Gastrocnemius medialis (tissue), 4 donors: ENCODE measurements around the gene YPEL2. TPM values are rescaled to one million over a fixed set of nuclear protein-coding genes. Genes with fewer than 3 reads are reported as not detected.

ENCODE experiments used
- ATAC-seq, 2 donors: fragments of 150-250 bp; one replicate each; pipeline ENCODE4 v1.9.1; 2016
- DNase-seq, 2 donors: peaks; one replicate each; pipeline ENCODE4 v3.0.0-alpha.2; 2019
- H3K27ac ChIP-seq, 4 donors: fragments of 200-600 bp; sonication (generic); 1 replicate in 1 of 4; 2 replicates in 3 of 4; pipeline ENCODE4 v1.5.1; 2016 to 2018; ENCODE audit warnings: mild to moderate bottlenecking in 2 of 4, moderate library complexity in 1 of 4
- H3K27me3 ChIP-seq, 3 donors: fragments of 200-600 bp; sonication (generic) in 2 of 3; 1 replicate in 1 of 3; 2 replicates in 2 of 3; pipeline versions ENCODE4 v1.5.1 to v1.6.0; 2016 to 2019; ENCODE audit warnings: mild to moderate bottlenecking in 1 of 3, moderate library complexity in 1 of 3
- H3K36me3 ChIP-seq, 2 donors: fragments of 200-600 bp; sonication (generic) in 1 of 2; one replicate each; pipeline ENCODE4 v1.5.1; 2017 to 2018
- H3K4me1 ChIP-seq, 2 donors: fragments of 200-600 bp; sonication (generic) in 1 of 2; one replicate each; pipeline ENCODE4 v1.5.1; 2016 to 2017; ENCODE audit warnings: mild to moderate bottlenecking in 2 of 2
- H3K4me3 ChIP-seq, 4 donors: fragments of 200-600 bp; sonication (generic) in 3 of 4; 1 replicate in 1 of 4; 2 replicates in 3 of 4; pipeline ENCODE4 v1.5.1; 2016 to 2019; ENCODE audit warnings: mild to moderate bottlenecking in 2 of 4
- H3K9me3 ChIP-seq, 3 donors: fragments of 200-600 bp; sonication (generic) in 2 of 3; 1 replicate in 1 of 3; 2 replicates in 2 of 3; pipeline ENCODE4 v1.5.1; 2016 to 2019
- POLR2A ChIP-seq, 2 donors: fragments of 450-650 bp; IDR thresholded peaks; one replicate each; pipeline ENCODE4 v1.6.1; 2017; ENCODE audit warnings: antibody characterized with exemption in 2 of 2, mild to moderate bottlenecking in 2 of 2, moderate library complexity in 2 of 2
- in situ Hi-C, 4 donors: fragments of 200-750 bp; cut with MboI; loops; one replicate each; pipeline versions ENCODE4 v1.15.0 to v1.8.0; 2017; ENCODE audit warnings: low sequenced_read_pairs in 4 of 4
- intact Hi-C: fragments of 100-400 bp; cut with DNase I; formaldehyde crosslinking; loops from one replicate; pipeline ENCODE4 v1.15.1; 2023; ENCODE audit warnings: low total_unique reads
- total RNA-seq, 4 donors: library from RNA; depleted of rRNA; stranded (reverse); fragments of >200 nt; gene quantifications; one replicate each; pipeline versions ENCODE4 v1.1.0 to v1.2.3, GENCODE V29; 2016
- TF ChIP-seq, protein P1 (sequence below), 5 experiments: fragments of 450-650 bp in 3 of 5; fragments of 200-600 bp in 2 of 5; sonication (generic) in 2 of 5; IDR thresholded peaks in 4 of 5; conservative IDR thresholded peaks in 1 of 5; 1 replicate in 4 of 5; 2 replicates in 1 of 5; pipeline ENCODE4 v1.5.1; 2016 to 2019; ENCODE audit warnings: antibody characterized with exemption in 5 of 5, mild to moderate bottlenecking in 3 of 5, moderate library complexity in 3 of 5

YPEL2 gene
- total RNA-seq, 4 donors from 2014 or later, result 18.9 to 27.4 (median 22.2) TPM

DNA sequence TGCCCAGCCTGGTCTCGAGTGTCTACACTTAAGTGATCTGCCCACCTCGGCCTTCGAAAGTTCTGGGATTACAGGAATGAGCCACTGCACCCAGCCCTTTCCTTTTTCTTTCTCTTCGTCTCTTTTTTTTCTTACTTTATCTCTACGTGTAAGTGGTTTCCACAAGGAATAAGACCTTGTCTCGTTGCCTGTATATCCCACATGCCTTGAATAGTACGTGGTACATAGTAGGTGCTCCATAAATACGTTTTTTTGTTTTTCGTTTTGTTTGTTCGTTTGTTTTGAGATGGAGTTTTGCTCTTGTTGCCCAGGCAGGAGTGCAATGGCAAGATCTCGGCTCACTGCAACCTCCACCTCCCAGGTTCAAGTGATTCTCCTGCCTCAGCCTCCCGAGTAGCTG, 86.0 kb downstream of the YPEL2 start:
- DNase-seq (no peak), ATAC-seq (no peak)
- no peaks in the 10 kb centered on the region for H3K36me3 ChIP-seq
- intact Hi-C loops, result no loop called here
- H3K4me1 ChIP-seq, result peaks cover 22 to 27% of the 10 kb centered on the region in 2 donors
- TF ChIP-seq POLR2A (IDR thresholded peaks at IDR 0.05), result no peak
- TF ChIP-seq, protein P1, sequence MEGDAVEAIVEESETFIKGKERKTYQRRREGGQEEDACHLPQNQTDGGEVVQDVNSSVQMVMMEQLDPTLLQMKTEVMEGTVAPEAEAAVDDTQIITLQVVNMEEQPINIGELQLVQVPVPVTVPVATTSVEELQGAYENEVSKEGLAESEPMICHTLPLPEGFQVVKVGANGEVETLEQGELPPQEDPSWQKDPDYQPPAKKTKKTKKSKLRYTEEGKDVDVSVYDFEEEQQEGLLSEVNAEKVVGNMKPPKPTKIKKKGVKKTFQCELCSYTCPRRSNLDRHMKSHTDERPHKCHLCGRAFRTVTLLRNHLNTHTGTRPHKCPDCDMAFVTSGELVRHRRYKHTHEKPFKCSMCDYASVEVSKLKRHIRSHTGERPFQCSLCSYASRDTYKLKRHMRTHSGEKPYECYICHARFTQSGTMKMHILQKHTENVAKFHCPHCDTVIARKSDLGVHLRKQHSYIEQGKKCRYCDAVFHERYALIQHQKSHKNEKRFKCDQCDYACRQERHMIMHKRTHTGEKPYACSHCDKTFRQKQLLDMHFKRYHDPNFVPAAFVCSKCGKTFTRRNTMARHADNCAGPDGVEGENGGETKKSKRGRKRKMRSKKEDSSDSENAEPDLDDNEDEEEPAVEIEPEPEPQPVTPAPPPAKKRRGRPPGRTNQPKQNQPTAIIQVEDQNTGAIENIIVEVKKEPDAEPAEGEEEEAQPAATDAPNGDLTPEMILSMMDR (IDR thresholded peaks at IDR 0.05 in 4 of 5, conservative IDR thresholded peaks at IDR 0.05 in 1 of 5), result no peak
- in situ Hi-C loops, result no loop called here
- no peaks in the 10 kb centered on the region for H3K27me3 ChIP-seq
- peak overlapping the region in 1 of 4 donors; percentile 96 for H3K27ac ChIP-seq
- no peaks in the 10 kb centered on the region for H3K9me3 ChIP-seq
- H3K4me3 ChIP-seq, result no peak overlapping the region

DNA sequence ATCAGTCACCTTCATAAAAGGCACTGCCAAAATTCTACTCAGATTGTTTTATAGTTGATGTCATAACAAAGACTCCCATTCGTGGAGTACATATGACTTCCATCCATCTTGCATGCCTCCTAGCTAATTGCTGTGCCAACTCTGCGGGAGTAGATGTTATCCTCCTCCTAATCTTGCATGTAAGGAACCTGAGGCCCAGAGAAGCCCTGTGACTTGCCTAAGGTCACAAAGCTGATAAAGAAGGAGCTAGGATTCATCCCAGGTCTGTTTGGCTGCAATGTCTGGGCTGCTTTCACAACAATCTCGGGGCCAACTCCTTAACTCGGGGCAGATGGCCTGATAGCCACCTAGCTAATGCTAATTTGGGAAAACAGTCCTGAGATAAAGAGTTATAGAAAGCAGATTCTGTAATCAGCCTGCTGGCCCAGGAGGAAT, 87.3 kb downstream of the YPEL2 start:
- in situ Hi-C loops (no loop called here), intact Hi-C loops (no loop called here)
- no peak for DNase-seq
- Histone ChIP-seq H3K9me3 (no peaks in the 10 kb centered on the region), H3K27ac (peak overlapping the region; percentile 55 to 96 (median 64)), H3K36me3 (no peaks in the 10 kb centered on the region), H3K27me3 (no peaks in the 10 kb centered on the region), H3K4me1 (peaks cover 25 to 38% of the 10 kb centered on the region in 2 donors), H3K4me3 (no peak overlapping the region)
- no peak for ATAC-seq
- no peak for TF ChIP-seq POLR2A (IDR thresholded peaks at IDR 0.05)
- TF ChIP-seq, protein P1 (IDR thresholded peaks at IDR 0.05 in 4 of 5, conservative IDR thresholded peaks at IDR 0.05 in 1 of 5), result no peak

DNA sequence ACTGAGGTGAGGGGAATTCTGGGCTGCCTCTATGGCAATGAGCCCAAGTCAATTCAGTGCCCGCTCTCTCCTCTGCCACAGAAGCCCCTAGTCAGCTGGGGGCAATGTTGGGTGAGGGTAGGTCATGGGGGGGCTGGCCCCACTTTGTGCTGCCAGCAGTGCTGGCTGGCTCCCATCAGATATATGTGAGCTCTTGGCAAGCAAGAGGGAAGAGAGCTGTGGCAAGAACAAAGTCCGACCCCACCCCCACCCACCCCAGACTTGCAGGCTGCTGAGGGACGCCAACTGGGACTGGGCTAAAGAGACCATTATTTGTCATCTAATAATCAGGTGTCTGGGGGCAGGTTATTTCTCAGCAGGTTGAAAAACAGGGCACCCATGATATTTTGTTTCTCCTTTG, 89.4 kb downstream of the YPEL2 start:
- intact Hi-C loops (loop anchor here (10.0 kb wide), 1 partner anchor 974 kb away; the partner anchor contains the start of gene USP32), in situ Hi-C loops (loop anchor here in 1 of 4 donors (10.0 kb wide), 1 partner anchor 46 kb away; no protein-coding TSS in a partner anchor)
- H3K27ac ChIP-seq, result peak overlapping the region; percentile 91 to 98 (median 95)

DNA sequence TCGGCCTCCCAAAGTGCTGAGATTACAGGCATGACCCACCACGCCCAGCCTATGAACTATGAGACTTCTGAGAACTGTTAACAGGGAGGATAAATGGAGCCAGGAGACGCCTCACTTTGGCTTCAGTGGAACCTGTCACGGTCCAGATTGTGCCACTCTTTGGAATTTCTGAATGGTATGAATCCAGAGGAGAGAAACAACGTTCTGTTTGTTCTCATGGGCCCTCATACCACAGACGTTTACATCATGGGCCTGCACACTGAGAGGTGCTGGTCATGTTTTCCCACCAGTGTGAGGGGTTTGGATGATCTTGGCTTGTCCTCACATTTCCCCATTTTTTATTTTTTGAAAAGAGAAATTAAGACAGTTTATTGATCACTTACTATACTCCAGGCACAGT, 90.3 kb downstream of the YPEL2 start:
- peaks cover 55 to 68% of the 10 kb centered on the region in 2 donors for H3K4me1 ChIP-seq
- peak overlapping the region; percentile 91 to 98 (median 95) for H3K27ac ChIP-seq
- intact Hi-C loops (loop anchor here (10.0 kb wide), 1 partner anchor 973 kb away; the partner anchor contains the start of gene USP32), in situ Hi-C loops (loop anchor here in 1 of 4 donors (10.0 kb wide), 1 partner anchor 47 kb away; no protein-coding TSS in a partner anchor)
- no peaks in the 10 kb centered on the region for H3K27me3 ChIP-seq
- no peak for ATAC-seq
- no peaks in the 10 kb centered on the region for H3K36me3 ChIP-seq
- no peak overlapping the region for H3K4me3 ChIP-seq
- peak; percentile 15 to 46 for DNase-seq
- no peak for TF ChIP-seq POLR2A (IDR thresholded peaks at IDR 0.05)
- TF ChIP-seq, protein P1 (IDR thresholded peaks at IDR 0.05 in 4 of 5, conservative IDR thresholded peaks at IDR 0.05 in 1 of 5), result no peak
- no peaks in the 10 kb centered on the region for H3K9me3 ChIP-seq

More for the DNA sequence above, 89.4 kb downstream of the YPEL2 start:
- Histone ChIP-seq H3K36me3 (no peaks in the 10 kb centered on the region), H3K4me1 (peaks cover 46 to 60% of the 10 kb centered on the region in 2 donors), H3K4me3 (no peak overlapping the region), H3K27me3 (no peaks in the 10 kb centered on the region), H3K9me3 (no peaks in the 10 kb centered on the region)
- TF ChIP-seq, protein P1 (IDR thresholded peaks at IDR 0.05 in 4 of 5, conservative IDR thresholded peaks at IDR 0.05 in 1 of 5), result no peak
- no peak for TF ChIP-seq POLR2A (IDR thresholded peaks at IDR 0.05)
- ATAC-seq (no peak), DNase-seq (no peak)
